22Rv1 (cell line): ENCODE data around the gene ATXN10.

Experiments used
- ZFX ChIP-seq: fragments of 450-650 bp; IDR thresholded peaks from 2 replicates; pipeline ENCODE4 v1.6.1; 2017; ENCODE audit warnings: antibody characterized with exemption, borderline replicate concordance
- TF ChIP-seq, protein P1 (sequence below): fragments of 450-650 bp; IDR thresholded peaks from 2 replicates; pipeline ENCODE4 v1.5.1; 2017; ENCODE audit warnings: mild to moderate bottlenecking

DNA sequence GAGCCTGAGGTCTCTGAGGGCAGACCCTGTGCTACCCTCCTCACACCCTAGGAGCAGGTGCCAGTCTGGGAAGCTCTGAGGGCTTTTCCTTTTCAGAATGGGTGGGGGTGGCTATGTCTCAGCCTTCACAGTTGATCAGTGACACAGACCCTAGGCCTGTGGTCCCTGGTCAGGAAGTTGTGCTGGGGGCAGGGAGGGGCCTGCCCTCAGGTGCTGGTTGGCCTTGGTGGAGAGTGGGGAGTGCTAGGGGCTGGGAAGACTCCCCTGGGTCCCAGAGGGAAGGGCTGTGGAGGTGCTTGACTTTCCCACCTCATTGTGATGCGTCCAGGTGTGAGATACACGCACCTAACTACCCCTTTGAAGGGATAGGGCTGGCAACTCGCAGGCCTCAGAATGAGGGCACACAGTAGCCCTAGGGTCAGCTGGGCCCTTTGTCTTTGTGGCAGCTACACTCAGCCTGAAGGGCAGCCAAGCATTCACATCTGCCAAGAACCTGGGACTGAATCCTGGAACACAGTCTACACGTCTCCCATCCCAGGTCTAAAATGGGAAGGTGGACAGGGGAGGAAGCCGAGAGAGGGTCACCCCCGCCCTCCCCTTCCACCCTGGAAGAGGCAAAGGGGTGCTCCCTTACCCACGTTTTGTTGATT, 31.2 kb upstream of the ATXN10 start:
- TF ChIP-seq, protein P1, sequence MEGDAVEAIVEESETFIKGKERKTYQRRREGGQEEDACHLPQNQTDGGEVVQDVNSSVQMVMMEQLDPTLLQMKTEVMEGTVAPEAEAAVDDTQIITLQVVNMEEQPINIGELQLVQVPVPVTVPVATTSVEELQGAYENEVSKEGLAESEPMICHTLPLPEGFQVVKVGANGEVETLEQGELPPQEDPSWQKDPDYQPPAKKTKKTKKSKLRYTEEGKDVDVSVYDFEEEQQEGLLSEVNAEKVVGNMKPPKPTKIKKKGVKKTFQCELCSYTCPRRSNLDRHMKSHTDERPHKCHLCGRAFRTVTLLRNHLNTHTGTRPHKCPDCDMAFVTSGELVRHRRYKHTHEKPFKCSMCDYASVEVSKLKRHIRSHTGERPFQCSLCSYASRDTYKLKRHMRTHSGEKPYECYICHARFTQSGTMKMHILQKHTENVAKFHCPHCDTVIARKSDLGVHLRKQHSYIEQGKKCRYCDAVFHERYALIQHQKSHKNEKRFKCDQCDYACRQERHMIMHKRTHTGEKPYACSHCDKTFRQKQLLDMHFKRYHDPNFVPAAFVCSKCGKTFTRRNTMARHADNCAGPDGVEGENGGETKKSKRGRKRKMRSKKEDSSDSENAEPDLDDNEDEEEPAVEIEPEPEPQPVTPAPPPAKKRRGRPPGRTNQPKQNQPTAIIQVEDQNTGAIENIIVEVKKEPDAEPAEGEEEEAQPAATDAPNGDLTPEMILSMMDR, result no peak
- TF ChIP-seq ZFX, result no peak
